Stimulated activated CD8-positive, alpha-beta memory T cell treated with anti-CD3 and anti-CD28 coated beads, Interleukin-2, amount 100 ng/mL, for 48 hours (primary cell): ENCODE data around the gene CHST7.
A peak's percentile ranks its signal among the peaks of the same experiment; 100 is the strongest.

ENCODE experiments used
- DNase-seq, 2 donors: peaks; one replicate each; pipeline ENCODE4 v3.0.0-alpha.2; 2020; ENCODE audit warnings: low read depth in 2 of 2

The CHST7 gene

DNA sequence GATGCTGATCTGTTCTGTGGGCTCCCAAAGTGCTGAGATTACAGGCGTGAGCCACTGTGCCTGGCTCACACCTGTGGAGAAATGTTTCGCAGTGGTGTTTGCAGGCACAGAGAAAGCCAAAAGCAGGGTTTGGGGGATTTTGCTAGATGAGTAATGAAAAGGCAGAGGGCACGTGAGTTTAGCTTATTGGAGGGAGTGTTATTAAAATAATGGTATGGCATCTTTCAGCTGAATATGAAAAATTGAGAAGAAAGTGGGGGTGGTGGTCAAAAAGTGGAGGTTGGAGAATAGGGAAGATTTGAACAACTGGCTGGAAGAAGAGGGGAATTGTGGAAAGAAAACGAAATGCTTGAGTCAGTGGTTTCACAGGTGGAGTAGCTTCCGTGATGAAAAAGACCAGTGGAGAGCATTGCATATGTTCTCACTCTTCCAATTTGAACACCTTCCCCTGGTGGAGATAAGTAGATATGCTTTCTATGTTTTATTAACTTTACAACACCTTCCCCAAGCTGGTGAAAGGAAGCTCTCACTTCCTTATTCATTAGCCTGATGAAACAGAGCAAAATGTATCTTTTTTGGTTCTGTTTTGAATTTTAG lies 1.1 kb upstream of the CHST7 start:
- DNase-seq: peak in 1 of 2 donors; percentile 26

DNA sequence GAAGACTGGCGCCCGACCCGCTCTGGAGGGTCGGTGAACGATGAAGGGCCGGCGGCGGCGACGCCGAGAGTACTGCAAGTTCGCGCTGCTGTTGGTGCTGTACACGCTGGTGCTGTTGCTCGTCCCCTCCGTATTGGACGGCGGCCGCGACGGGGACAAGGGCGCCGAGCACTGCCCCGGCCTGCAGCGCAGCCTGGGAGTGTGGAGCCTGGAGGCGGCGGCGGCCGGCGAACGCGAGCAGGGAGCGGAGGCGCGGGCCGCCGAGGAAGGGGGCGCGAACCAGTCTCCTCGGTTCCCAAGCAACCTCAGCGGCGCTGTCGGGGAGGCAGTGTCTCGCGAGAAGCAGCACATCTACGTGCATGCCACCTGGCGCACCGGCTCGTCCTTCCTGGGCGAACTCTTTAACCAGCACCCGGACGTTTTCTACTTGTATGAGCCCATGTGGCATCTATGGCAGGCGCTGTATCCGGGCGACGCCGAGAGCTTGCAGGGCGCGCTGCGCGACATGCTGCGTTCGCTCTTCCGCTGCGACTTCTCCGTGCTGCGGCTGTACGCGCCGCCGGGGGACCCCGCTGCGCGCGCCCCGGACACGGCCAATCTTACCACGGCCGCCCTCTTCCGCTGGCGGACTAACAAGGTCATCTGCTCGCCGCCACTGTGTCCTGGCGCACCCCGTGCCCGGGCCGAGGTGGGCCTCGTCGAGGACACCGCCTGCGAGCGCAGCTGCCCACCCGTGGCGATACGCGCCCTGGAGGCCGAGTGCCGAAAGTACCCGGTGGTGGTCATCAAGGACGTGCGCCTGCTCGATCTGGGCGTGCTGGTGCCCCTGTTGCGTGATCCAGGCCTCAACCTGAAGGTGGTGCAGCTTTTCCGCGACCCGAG lies 568 bp downstream of the CHST7 start:
- peak in 1 of 2 donors; percentile 31 for DNase-seq

- DNase-seq: peak in 1 of 2 donors; percentile 17
Measured at GRCh38 chrX:46574774-46575381, 1.3 kb downstream of the CHST7 start.

DNA sequence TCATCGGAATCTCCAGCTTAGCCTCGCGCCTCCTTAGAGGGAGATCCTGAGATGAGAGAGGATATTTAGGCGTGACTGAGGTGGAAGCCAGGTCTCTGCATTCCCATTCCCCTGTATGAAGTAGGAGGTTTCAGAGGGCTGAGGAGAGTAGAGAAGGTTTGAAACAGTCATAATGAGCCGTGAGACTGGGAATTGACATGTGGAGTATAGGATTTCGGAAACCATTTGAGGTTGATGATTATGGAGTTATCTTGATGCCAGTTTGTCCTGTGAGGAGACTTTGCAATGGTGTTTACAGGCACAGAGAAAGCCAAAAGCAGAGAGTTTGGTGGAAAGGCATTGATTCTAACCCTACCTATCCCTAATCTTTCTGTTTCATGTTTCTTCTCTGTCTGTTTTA lies 2.0 kb downstream of the CHST7 start:
- DNase-seq: no peak

DNA sequence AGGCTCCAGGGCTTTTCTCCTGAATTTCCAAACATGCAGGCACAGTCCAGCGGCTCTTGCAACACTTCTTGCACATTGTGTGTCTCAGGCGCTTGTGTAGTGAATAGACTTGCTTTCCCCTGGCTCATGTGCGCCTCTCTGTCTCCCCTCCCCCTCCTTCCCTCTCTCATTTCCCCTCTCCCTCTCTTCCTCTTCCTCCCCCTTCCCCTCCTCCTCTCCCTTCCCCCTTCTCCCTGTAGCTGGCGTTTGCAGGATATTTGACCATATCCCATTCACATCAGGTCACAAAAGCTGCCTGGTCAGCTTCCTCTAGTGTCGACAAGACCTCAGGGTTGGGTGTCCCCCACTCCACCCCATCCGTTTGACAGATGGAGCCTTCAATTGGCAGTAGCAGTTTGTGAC lies 2.4 kb downstream of the CHST7 start:
- no peak for DNase-seq

- no peak for DNase-seq
Measured at GRCh38 chrX:46576458-46576857, 2.9 kb downstream of the CHST7 start.

- no peak for DNase-seq
Measured at GRCh38 chrX:46577221-46578005, 3.8 kb downstream of the CHST7 start.

- DNase-seq: no peak
Measured at GRCh38 chrX:46579250-46579649, 5.7 kb downstream of the CHST7 start.

GRCh38 chrX:46580613-46581012 lies 7.0 kb downstream of the CHST7 start:
- no peak for DNase-seq

DNA sequence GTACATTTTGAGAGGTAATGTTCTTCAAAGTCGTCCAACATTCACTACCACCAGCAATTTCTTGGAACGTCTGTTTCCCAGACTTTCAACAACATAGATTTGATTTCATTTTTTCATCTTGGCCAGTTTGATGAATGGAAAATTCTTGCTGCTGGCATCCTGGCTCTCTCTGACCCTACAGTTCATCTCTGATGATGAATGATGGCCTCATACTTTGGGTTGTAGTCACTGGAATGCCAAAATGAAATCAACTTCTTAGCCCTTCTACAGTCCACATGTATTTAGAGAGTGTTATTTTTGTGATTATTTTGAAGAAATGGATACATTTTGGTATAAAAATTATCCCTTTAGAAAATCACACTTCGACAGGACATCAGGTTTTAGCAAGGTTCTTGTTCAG lies 8.8 kb downstream of the CHST7 start:
- DNase-seq: no peak

GRCh38 chrX:46582966-46583365 lies 9.4 kb downstream of the CHST7 start:
- no peak for DNase-seq

DNA sequence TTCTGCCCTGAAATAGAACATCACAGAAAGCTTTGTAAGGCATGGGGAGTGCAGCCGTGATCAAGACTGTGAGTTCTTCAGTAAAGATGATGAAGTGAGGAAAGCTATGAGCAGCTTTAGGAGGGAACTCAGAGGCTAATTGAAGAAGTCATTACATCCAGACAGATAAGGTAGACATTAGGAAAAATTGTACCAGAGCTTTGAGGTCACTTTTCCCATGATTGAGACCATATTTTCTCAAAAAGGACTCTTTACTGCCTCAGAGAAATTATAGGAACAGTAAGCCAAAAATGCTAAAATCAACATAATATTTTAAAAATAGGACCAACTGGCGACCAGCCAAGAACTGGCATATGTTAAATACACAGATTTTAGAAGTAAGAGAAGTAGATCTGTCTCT lies 11.2 kb downstream of the CHST7 start:
- no peak for DNase-seq

DNA sequence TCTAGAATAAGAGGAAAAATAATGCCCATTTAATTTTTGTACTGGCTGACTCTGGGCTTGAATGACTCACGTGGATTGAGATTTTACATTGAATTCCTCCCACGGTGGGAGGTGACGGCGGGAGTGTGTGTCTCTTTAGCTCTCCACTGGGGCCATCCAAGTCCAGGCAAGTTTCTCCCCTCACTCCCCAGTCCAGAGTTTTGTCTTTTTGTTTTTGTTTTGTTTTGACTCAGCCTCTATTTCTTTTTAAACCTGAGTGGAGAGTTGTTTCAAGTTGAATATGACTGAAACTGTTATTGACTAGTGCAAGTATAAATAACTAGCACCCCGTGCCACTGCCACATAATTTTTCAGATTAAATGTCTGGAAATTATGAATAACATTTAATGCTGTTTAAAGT lies 13.6 kb downstream of the CHST7 start:
- DNase-seq: no peak

GRCh38 chrX:46587753-46588171 lies 14.2 kb downstream of the CHST7 start:
- DNase-seq: no peak

- no peak for DNase-seq
Measured at GRCh38 chrX:46588263-46588662, 14.7 kb downstream of the CHST7 start.

GRCh38 chrX:46589977-46590723 lies 16.6 kb downstream of the CHST7 start:
- DNase-seq: no peak

DNA sequence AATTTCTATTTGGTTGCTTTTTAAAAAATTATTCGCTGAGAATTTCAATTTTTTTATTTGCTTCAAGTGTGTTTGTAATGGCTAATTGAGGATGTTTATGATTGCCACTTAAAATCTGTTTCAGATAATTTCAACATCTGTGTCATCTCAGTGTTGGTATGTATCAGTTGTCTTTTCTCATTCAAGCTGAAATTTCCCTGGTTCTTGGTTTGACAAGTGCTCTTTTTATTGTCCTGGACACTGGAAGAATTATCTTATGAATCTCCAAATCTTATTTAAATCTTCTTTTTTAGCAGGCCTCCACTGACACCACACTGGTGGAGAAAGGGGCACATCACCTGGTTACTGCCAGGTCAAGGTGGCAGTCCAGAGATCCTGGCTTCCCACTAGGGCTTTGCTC lies 21.5 kb downstream of the CHST7 start:
- DNase-seq: no peak

DNA sequence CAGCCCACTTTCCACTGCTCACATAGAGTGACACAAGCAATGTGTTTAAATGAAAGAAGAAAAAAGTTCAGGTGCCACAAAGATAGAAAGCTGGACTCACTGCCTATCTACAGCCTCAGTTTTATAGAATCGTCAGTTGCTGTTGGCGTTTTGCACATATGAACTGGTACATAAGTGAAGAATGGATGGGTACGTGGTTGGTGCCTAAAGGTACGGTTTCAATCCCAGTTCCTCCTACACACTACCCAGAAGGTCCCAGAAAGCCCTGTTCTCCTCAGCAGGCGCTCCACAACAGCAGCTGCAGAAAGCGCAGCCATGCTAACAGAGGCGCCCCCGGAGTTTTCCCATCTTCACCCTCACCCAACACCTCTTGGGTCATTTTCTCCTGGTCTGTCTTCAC lies 23.6 kb downstream of the CHST7 start:
- DNase-seq: no peak

DNA sequence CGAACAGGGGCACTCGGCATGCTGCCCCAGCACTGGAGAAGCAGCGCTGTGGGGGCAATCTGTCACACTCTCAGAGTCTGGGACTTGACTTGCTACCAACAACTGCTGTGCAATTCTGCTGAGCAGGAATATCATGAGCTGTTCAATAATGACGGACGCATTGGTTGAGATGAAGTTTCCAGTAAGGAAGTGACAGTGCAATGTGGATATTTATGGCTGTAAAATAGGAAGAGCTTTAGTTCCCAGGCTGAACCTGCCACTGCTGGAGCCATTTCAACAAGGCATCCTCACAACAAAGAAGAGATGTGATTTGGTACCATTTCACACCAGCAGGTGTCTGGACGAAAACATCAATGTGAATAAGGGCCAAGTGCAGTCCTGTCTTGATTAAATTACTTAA lies 24.2 kb downstream of the CHST7 start:
- DNase-seq: no peak

- DNase-seq: no peak
Measured at GRCh38 chrX:46599051-46599560, 25.5 kb downstream of the CHST7 start.

GRCh38 chrX:46601283-46601682 lies 27.7 kb downstream of the CHST7 start:
- no peak for DNase-seq
